ENCODE data around the gene ATXN1. TPM values are rescaled to one million over a fixed set of nuclear protein-coding genes. Genes with fewer than 3 reads are reported as not detected.
"Not testable (repeated sequence)": the region's sequence is repeated elsewhere in the genome, so short reads cannot be mapped to it uniquely, and the experiment has no call there.

ATXN1 gene
- total RNA-seq, 1 donor: 45.3 TPM

GRCh38 chr6:16544521-16544920 lies 216.7 kb downstream of the ATXN1 start:
- TF ChIP-seq, protein P1, sequence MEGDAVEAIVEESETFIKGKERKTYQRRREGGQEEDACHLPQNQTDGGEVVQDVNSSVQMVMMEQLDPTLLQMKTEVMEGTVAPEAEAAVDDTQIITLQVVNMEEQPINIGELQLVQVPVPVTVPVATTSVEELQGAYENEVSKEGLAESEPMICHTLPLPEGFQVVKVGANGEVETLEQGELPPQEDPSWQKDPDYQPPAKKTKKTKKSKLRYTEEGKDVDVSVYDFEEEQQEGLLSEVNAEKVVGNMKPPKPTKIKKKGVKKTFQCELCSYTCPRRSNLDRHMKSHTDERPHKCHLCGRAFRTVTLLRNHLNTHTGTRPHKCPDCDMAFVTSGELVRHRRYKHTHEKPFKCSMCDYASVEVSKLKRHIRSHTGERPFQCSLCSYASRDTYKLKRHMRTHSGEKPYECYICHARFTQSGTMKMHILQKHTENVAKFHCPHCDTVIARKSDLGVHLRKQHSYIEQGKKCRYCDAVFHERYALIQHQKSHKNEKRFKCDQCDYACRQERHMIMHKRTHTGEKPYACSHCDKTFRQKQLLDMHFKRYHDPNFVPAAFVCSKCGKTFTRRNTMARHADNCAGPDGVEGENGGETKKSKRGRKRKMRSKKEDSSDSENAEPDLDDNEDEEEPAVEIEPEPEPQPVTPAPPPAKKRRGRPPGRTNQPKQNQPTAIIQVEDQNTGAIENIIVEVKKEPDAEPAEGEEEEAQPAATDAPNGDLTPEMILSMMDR (IDR thresholded peaks at IDR 0.05; ENCODE audit: insufficient read depth, low read depth, low read length): no peak

GRCh38 chr6:16544006-16544405 lies 217.3 kb downstream of the ATXN1 start:
- TF ChIP-seq, protein P1 (IDR thresholded peaks at IDR 0.05; ENCODE audit: insufficient read depth, low read depth, low read length): no peak
- peak; percentile 60 for DNase-seq (ENCODE audit: low read depth)
- H3K4me3 ChIP-seq (ENCODE audit: low read depth, low read length): no peak overlapping the region

More at GRCh38 chr6:16544521-16544920, 216.7 kb downstream of the ATXN1 start:
- DNase-seq (ENCODE audit: low read depth): no peak
- no peak overlapping the region for H3K4me3 ChIP-seq (ENCODE audit: low read depth, low read length)

DNA sequence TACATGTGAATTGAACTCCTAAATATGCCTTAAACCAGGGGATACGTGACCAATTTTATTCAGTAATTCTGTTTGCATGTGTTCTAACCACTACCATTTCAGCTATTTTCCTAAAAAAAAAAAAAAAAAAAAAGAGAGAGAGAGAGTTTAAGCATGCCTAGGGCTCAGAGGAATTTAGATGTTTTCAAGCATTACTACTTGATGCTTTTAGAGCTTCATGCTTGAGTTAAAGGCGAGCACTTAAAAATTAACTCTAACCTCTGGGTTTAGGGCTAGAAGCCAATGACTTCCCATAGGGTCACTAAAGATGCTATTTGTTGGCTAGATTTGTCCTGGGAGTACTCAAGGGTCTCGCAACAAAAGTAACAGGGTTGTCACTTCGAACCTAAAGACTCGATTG lies 217.7 kb downstream of the ATXN1 start:
- DNase-seq (ENCODE audit: low read depth): no peak
- TF ChIP-seq, protein P1 (IDR thresholded peaks at IDR 0.05; ENCODE audit: insufficient read depth, low read depth, low read length): no peak
- no peak overlapping the region for H3K4me3 ChIP-seq (ENCODE audit: low read depth, low read length)

DNA sequence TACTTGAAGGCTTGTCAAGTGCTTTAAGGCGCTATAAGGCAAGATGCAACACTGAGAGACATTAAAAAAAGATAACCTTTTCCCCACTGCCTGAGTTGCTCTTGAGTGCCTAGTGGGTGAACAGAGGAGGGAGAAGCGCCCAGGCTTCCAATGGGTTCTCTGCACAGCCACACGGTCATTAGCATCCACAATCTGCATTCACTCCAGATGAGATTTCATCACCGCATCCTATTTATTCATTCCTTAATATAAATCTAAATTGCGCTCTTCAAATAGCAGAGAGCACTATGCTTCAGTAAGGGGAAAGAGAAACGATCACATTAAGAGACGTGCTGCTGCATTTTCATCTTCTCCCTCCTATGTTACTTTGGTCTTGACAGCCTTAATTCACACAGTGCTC lies 219.2 kb downstream of the ATXN1 start:
- no peak overlapping the region for H3K4me3 ChIP-seq (ENCODE audit: low read depth, low read length)
- no peak for DNase-seq (ENCODE audit: low read depth)
- TF ChIP-seq, protein P1 (IDR thresholded peaks at IDR 0.05; ENCODE audit: insufficient read depth, low read depth, low read length): no peak

DNA sequence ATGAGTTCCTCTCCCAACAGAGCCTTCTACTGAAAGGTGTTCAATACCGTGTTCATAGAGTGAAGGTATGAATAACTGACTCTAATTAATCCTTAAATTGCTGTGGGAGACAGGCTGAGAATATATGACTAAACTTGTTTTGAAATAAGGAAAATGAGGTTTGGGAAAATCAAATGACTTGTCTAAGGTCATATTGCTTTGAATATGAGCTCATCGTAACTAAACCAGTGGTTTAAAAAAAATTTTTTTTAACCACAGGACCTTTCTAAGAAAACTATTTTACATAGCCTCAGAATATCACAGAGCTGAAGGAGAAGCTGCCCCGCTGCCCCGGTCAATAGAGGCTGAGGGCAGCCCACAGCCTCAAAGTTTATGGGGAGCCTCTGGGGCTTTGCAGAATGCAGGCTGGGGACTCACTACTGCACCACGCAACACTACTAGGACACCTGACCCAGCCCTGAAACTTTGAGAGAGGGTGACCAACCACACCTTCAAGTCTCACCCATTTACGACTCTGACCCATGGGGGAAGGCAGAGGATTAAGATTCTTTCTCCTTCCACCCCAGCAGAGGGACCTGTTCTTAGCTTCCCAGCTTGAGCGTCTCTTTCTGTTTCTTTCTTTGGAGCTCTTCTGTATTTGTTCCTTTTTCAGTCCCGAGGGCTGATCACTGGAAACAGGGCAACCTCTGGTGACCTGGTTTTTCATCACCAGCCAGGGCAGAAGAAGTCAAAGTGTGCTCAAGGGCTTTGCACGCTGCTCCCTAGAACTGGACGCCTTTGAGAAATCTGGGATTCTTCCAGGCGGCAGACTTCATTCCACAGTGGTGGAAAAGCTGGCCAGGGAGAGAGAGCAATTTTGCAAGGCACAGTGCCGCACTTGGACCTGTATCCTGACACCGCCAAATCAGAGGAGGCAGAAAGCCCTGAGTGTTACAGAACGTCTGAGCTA lies 220.2 kb downstream of the ATXN1 start:
- peak; percentile 26 for DNase-seq (ENCODE audit: low read depth)
- no peak overlapping the region for H3K4me3 ChIP-seq (ENCODE audit: low read depth, low read length)
- TF ChIP-seq, protein P1 (IDR thresholded peaks at IDR 0.05; ENCODE audit: insufficient read depth, low read depth, low read length): peak; percentile 6

- not testable (repeated sequence) for H3K4me3 ChIP-seq (ENCODE audit: low read depth, low read length); DNase-seq (ENCODE audit: low read depth)
These were observed 220.9 kb downstream of the ATXN1 start for GRCh38 chr6:16540383-16540782.

- DNase-seq (ENCODE audit: low read depth): no peak
- TF ChIP-seq, protein P1 (IDR thresholded peaks at IDR 0.05; ENCODE audit: insufficient read depth, low read depth, low read length): no peak
- H3K4me3 ChIP-seq (ENCODE audit: low read depth, low read length): no peak overlapping the region
These were observed 222.0 kb downstream of the ATXN1 start for GRCh38 chr6:16539086-16539931.
